HG03432 (cell line): ENCODE measurements around the gene PRODH2.
"Not testable (repeated sequence)": the region's sequence is repeated elsewhere in the genome, so short reads cannot be mapped to it uniquely, and the experiment has no call there.

Experiments used
- ATAC-seq: cut with Tn5 transposase; IDR thresholded peaks from one replicate; pipeline ENCODE4 v1.9.1; 2021; ENCODE audit warnings: mild to moderate bottlenecking, moderate library complexity; ENCODE audit not compliant: unreplicated experiment

Gene PRODH2

DNA sequence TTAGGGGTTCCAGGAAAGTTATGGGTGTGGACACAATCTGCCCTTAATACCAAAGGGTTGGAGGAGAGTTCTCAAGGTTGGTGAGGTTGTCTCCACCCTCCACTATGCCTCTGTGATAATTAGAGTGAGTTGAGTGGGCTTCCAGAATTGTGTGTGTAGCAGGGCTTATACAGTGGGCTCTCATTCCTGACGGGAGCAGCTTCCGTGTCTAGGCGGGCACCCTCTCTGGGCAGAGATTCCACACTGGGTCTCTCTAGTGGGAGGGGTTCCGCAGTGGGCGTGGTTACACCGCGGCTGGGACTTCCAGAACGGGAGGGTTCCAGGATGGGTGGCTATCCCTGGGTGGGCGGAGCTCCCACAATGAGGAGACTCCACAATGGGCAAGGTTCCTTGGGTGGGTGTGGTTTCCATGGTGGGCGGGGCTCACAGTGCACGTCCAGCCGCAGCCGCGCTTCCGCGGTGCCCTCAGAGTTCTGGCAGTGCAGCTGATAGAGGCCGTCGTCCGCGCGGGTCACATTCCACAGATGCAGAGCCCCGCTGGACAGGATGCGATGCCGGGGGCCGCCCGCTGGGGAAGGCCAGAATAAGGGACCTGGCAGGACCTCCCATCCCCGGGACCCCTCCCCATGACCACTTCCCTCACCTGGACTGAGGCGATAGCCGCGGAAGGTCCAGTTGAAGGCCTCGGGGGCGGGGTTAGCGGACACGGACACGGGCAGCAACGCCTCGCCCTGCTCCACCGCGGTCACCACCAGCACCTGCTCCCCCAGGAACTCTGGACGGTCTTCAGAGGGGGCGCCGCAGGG is 31.2 kb upstream of the PRODH2 start:
- no peak for ATAC-seq

DNA sequence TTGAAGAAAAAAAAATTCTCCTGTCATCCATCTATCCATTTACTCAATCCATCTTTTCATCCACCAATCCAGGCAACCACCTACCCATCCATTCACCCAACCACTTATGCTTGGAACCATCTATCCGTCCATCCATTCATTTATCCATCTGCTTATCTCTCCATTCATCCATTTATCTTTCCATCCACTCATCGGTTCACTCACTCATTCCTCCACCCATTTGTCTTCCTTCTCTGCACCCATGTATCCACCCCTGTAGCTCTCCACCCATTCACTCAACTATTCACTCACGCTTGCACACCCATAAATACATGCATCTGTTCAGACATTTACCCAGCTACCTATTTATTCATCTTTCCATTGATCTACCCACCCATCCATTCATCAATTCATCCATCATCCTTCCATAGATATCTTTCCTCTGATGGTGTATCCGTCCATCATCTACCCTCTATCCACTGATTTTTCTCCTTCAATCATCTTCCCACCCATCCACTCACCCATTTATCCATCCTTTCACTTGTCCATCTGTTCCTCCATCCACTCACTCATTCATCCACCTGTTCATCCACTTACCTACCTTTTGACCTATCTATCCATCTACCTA is 30.1 kb upstream of the PRODH2 start:
- ATAC-seq, result no peak

DNA sequence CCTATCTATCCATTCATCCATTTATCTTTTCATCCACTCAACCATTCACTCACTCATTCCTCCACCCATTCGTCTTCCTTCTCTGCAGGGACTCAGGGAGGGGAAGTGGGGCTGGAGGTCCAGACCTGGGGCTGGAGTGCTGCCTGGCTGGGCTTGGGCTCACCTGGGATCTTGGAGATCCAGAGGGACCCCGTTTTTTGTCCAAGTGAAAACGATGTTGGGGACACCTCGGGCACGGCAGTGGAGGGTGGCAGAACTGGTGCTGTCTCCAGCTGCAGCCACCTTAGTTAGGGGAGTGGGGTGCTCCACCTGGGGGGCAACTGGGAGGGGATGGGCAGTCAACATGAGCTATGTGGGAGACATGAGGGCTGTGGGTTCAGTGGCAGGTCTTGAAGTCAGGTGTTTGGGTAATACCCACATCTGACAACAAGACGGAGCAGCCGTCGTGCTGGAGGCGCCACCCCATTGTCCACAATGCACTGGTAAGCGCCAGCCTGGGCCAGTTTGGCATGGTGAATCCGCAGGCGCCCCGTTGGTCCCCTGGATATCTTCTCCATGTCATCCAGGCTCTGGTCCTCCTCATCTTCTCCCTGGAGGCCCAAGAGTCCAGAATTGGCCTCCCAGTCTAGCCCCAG is 29.4 kb upstream of the PRODH2 start:
- ATAC-seq, result no peak

DNA sequence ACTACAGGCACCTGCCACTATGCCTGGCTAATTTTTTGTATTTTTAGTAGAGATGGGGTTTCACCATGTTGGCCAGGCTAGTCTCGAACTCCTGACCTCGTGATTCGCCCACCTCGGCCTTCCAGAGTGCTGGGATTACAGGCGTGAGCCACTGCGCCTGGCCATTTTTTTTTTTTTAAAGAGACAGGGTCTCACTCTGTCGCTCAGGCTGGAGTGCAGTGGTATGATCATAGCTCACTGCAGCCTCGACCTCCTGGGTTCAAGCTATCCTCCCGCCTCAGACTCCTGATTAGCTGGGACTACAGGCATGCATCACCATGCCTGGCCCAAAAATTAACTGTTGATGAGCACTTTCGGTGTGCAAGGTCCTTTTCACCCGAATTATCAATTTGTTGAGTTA is 23.5 kb upstream of the PRODH2 start:
- ATAC-seq, result not testable (repeated sequence)

DNA sequence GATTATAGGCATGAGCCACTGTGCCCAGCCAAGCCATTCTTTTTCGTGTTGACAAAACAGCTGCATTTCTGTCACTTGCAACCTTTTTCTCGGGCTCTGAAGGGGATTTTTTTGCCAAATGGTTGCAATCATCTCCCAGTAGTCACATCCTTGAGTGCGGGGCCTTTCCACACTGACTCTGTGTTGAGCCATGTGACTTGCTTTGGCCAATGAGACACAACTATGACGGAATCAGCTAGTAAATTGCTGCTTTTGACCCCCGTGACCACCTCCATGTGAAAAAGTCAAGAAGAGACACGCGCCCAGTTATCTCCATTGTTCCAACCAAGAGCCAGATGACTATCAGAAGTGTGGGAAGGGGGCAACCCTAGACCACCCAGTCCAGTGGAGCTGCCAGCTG is 21.3 kb upstream of the PRODH2 start:
- ATAC-seq, result no peak

DNA sequence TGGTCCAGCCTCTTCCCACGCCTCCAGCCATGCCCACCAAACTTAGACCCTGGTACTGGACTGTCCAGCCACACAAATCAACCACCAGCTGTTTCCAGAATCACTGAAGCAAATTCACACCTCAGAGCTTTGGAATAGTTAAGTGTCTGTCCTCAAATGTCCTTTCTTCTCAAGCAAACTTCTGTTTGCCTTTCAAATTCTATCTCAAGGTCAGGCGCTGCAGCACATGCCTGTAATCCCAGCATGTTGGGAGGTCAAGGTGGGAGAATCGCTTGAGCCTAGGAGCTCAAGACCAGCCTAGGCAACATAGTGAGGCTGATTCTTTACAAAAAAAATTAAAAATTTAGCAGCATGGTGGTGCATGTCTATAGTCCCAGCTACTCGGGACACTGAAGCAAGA is 19.4 kb upstream of the PRODH2 start:
- no peak for ATAC-seq

DNA sequence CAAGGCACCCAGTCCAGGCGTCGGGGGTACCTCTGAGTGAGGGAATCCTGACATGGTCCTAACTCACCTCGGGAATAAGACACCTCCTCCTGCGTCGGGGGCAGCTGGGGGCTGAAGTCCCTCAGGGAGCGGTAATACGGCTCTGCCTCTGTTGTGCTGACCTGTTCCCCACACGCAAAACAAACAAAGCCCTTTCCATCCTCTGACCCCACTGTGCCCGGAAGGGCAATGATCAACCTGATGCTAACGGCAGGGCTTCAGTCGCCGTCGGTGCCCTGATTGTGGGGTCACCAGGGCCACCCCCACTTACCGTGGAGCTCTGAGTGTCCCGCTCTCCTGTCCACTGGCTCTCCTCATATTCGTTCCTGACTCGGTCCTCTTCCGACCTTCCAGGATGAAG is 18.3 kb upstream of the PRODH2 start:
- no peak for ATAC-seq

DNA sequence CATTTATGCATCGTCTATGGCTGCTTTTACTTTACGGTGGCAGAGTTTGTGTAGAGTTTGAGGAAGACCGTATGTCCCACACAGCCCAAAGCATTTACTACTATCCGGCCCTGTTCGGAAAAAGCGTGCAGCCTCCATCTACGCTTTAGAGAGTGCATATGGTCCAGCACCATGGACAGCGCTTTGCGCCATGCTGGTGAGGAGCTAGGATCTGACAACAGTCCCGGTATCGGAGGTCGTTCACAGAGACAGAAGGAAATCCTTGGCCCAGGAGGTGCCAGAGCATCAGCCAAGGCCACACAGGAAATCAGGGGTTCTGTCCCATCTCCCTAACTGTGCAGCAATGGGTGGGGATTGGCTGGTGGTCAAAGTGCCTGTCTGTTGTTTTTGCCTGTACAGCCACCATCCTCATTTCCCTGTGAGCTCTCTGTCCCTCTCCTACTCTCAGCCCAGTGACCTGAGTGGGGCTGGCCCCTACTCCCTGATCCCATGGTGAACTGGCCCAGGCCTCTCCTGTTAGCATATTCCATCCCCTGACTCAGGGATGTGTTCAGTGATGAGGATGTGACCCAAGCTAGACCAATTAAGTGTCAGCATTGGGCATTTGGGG is 16.2 kb upstream of the PRODH2 start:
- ATAC-seq, result no peak

DNA sequence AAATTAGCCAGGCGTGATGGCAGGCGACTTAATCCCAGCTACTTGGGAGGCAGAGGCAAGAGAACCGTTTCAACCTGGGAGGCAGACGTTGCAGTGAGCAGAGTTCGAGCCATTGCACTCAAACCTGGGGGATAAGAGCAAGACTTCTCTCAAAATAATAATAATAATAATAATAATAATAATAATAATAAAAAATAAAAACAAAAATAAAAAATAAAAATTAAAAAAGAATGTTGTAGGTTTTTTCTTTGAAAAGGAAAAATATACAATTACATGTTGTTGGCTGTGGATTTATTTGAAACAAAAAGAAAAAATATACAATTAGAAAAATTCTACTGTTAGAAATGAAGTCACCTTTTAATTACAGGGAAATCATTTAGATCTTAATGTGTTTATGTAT is 11.5 kb upstream of the PRODH2 start:
- ATAC-seq, result no peak

DNA sequence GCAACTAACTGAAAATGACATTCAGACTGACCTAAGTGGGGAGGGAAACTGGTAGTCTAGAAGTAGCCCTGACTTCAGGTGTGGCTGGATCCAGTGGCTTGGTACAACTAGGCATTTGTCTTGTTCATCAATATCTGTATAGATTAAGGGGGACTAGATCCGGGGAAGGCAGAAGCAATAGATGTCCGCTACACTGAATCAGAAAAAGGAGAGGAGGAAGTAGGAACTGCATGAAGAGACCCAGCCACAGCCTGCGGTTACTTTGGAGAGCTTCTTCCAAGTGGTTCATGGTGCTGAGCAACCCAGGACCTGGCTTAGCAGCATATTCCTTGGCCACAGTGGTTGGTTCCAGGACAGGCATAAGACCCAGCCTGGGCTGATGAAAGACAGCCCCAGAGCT is 9.9 kb upstream of the PRODH2 start:
- no peak for ATAC-seq

DNA sequence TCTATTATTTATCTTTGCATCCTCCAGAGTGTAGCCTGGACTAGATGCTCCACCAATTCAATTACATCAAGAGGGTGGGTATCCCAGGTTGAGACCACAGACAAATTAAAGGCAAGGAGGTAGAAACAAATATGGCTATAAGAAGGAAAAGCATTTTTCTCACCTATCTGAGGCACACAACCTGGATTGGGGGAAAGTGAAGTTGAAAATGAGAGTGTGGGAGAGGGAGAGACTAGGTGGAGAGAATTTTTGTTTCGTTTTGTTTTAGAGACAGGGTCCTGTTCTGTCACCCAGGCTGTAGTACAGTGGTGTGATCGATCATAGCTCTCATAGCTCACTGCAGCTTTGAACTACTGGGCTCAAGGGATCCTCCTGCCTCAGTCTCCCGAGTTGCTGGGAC is 5.8 kb upstream of the PRODH2 start:
- no peak for ATAC-seq

DNA sequence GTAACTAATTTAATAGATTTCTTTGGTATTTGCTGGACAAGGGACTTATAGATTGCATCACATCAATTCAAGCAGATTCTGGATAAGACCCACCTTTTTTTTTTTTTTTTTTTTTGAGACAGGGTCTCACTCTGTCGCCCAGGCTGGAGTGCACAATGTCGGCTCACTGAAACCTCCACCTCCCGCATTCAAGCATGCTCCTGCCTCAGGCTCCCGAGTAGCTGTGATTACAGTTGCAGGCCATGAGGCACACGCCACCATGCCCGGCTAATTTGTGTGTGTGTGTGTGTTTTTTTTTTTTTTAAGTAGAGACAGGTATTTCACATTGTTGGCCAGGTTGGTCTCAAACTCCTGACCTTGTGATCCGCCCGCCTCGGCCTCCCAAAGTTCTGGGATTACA is 4.2 kb upstream of the PRODH2 start:
- no peak for ATAC-seq

DNA sequence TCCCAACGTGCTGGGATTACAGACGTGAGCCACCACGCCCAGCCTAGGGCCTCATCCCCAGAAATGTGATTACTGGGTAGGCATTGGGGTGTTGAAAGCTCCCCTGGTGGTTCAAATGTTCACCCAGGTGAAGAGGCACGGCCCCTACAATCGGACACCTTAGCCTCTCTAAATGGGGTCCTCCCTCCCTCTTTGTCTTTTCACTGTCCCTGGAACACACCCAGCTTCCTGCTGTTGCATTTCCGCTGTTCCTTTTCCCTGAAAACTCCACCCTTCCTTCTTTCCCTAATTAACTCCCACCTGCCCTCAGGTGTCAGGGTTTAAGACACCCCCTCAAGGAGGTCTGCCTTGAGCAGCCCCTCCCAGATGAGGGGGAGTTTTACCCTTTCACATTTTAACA is 3.6 kb upstream of the PRODH2 start:
- no peak for ATAC-seq

DNA sequence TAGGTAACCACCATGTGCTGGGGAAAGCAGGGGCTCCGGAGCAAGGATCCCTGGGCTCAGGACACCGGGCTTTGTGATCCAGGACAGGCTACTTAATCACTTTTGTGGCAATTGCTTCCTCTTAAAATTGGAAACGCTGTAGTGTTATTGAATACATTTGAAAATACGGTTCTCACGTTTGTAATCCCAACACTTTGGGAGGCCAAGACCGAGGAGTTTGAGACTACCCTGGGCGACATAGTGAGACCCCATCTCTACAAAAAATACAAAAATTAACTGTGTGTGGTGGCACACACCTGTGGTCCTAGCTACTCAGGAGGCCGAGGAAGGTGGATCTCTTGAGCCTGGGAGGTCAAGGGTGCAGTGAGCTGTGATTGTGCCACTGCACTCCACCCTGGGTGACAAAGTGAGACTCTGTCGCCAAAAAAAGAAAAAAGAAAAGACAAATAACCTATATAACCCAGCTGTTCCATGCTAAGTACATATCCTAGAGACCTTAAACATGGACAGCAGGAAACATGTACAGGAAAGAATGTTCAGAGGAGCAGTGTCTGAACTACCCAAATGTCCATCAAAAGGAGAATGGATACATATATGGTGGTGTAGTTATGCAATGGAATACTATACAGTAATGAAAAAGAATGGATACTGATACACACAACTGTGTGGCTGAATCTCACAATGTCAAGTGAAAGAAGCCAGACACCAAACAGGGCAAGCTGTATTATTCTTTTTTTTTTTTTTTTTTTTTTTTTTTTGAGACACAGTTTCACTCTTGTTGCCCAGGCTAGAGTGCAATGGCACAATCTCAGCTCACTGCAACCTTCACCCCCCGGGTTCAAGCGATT is 622 bp upstream of the PRODH2 start:
- ATAC-seq, result no peak

DNA sequence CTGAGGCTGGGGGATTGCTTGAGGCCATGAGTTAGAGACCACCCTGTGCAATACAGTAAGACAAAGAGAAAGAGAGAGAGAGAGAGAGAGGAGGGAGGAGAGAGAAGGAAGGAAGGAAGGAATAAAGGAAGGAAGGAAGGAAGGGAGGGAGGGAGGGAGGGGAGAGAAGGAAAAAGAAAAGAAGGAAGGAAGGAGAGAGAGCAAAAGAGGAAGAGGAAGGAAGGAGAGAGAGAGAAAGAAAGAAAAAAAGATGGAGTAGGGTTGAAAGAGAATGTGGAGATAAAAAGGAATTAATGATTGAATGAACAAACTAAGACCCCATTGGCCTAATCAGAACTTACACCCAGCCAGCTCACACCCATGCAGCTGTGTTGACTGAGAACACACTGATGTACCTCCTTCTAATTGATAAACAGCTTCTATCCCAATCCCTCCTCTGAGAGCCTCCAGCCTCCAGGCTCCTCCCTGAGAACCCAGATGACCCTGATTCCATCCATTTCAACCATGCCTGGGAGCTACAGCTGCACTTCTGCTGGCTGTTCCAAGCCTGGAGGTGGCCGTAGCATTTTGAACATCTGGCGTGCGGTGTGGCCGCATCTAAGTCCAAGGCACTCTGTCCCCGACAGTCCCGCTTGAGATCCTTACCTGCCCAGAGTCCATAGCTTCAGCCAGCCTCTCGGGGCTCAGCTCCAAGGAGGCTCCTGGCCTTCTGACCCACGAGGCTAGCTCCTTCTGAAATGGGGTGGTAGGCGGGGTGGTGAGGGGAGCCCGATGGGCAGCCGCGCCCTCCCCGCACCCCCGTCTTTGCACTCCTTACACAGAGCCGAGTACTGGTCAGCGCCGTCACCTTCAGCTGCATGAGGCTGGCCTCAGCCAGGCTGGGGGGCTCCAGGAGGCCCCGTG is 1.1 kb downstream of the PRODH2 start:
- no peak for ATAC-seq

DNA sequence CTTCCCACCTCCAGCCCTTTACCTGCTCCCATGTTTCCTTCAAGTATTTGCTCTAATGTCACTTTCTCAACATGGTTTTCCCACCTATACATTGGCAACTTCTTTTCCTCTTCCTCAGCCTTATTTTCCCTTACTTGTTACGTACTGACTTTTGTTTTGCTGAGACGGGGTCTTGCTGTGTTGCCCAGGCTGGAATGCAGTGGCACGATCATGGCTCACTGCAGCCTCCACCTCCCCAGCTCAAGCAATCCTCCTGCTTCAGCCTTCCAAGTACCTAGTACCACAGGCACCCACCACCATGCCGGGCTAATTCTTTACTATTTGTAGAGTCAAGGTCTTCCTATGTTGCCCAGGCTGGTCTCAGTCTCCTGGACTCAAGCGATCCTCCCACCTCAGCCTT is 5.0 kb downstream of the PRODH2 start:
- no peak for ATAC-seq

DNA sequence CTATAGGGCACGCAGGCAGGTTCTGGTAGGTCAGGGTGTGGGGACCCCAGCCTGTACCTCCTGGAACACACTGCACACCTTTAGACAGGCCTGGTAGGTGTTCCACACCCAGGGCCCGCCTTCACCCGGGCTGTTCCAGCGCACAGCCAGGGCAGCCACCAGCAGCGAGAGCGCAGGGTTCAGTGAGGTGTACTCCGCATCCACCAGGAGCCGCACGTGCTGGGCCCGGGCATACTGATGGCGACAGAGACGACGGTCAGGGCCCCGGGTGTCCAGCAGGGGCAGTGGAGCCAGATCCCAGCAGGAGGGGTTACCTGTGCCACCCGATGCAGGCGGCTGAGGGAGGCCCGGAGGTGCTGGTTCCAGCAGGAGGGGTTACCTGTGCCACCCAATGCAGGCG is 6.0 kb downstream of the PRODH2 start:
- no peak for ATAC-seq

DNA sequence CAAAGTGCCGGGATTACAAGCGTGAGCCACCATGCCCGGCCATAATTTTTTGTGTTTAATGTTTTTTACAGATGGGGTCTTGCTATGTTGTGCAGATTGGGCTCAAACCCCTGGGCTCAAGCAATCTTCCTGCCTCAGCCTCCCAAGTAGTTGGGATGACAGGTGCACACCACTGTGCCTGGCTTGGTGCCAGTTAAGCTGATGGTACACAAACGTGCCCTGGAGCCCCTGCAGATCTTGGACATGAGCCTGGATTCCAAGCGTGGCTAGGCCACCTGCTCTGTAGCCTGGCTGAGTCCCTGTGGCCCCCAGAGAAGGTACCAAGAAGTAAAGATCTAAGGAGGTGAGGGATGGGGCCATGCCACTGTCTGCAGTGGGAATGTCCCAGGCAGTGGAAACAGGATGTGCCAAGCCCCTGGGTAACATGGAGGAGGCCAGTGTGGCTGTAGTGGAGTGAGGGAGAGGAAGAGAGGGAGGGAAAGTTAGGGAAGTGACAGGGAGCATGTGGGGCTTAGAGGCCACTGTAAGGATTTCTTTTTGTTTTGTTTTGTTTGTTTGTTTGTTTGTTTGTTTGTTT is 7.0 kb downstream of the PRODH2 start:
- ATAC-seq, result no peak

DNA sequence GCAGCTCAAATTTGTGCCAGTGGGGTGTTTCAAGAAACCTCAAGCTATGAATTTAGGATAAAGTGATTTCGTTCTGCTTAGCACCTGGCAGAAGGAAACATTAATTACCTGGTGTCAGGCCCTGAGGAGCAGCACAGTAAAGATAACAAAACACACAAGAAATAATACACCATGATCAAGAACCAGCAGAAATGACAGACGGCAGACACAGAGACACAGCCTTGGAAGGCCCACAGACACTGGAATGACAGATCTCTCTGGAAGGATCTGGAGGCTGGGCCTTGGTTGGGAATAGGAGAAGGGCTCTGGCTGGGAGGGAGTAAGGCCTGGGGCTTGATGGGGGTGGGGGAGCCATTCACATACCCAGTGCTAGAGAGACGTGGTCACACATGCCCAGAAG is 10.8 kb downstream of the PRODH2 start:
- ATAC-seq, result no peak

DNA sequence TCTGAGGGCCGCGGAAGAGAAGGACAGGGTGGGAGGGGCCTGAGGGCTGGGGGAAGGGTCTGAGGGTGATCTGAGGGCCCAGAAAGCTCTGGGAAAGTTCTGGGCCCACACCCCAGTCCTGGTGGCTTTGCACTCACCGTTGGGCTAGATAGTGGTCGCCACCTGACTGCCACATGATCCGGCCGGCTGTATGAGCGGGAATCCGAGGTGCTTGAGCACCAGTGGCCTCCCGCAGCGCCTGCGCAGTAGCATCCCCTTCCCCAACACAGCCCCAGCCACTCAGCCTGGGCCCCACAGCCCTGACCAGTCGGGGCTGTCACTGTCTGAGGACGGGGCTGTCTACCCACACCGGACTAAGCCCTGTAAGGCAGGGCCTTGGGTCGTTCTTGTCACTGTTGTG is 15.0 kb downstream of the PRODH2 start:
- ATAC-seq, result no peak
